SK-N-SH (cell line): ENCODE data around the gene RTL3. TPM values are rescaled to one million over a fixed set of nuclear protein-coding genes. Genes with fewer than 3 reads are reported as not detected.

Experiments used
- CTCF ChIA-PET: fragments of 300-600, 350-600 bp; formaldehyde crosslinking; extraction: SDS; loops from one replicate; lab custom pipeline; 2021; lab: Yijun Ruan, JAX
- POLR2A ChIA-PET: fragments of 350-600 bp; sonication (Branson Sonifier 250); formaldehyde crosslinking; extraction: SDS; loops from one replicate; lab custom pipeline; 2020; ENCODE audit warnings: antibody characterized with exemption, inconsistent platforms; lab: Yijun Ruan, JAX
- DNase-seq: peaks from one replicate; pipeline ENCODE4 v3.0.0; 2012
- H2AFZ ChIP-seq: fragments of 200-600 bp; sonication (generic); 2 replicates; pipeline ENCODE4 v1.8.1; 2016; ENCODE audit warnings: antibody characterized with exemption, mild to moderate bottlenecking, low read depth
- H3F3A ChIP-seq: fragments of 200-600 bp; sonication (generic); replicated peaks from 2 replicates; pipeline ENCODE3; 2016; ENCODE audit warnings: antibody characterized with exemption, mild to moderate bottlenecking; ENCODE audit not compliant: insufficient read depth
- H3K27ac ChIP-seq, 2 experiments: fragments of 200-500 bp in 1 of 2; fragments of 200-600 bp in 1 of 2; sonication (Bioruptor generic) in 1 of 2; sonication (generic), shearing (Covaris generic) in 1 of 2; 2 replicates each; pipeline versions ENCODE4 v1.5.1 to v1.6.1; 2014 to 2016; ENCODE audit warnings: low read depth in 2 of 2, inconsistent platforms in 1 of 2, low read length in 1 of 2, mild to moderate bottlenecking in 1 of 2, mixed read lengths in 1 of 2
- H3K27me3 ChIP-seq: fragments of 200-600 bp; sonication (generic), shearing (Covaris generic); 2 replicates; pipeline ENCODE4 v1.6.1; 2016; ENCODE audit warnings: mixed run types; ENCODE audit not compliant: insufficient read depth
- H3K36me3 ChIP-seq, 2 experiments: fragments of 200-500 bp in 1 of 2; fragments of 200-600 bp in 1 of 2; sonication (Bioruptor generic) in 1 of 2; sonication (generic) in 1 of 2; replicated peaks in 1 of 2; 2 replicates each; pipeline versions ENCODE3 to v1.5.1; 2014 to 2016; ENCODE audit warnings: low read length in 1 of 2, mild to moderate bottlenecking in 1 of 2; ENCODE audit not compliant: insufficient read depth in 2 of 2, control insufficient read depth in 1 of 2
- H3K4me1 ChIP-seq, 2 experiments: fragments of 200-500 bp in 1 of 2; fragments of 200-600 bp in 1 of 2; sonication (Bioruptor generic) in 1 of 2; sonication (generic), shearing (Covaris generic) in 1 of 2; 2 replicates each; pipeline versions ENCODE4 v1.5.1 to v1.6.1; 2014 to 2016; ENCODE audit warnings: low read depth in 1 of 2, low read length in 1 of 2, mixed run types in 1 of 2; ENCODE audit not compliant: insufficient read depth in 2 of 2, control insufficient read depth in 1 of 2
- H3K4me2 ChIP-seq: fragments of 200-600 bp; sonication (generic), shearing (Covaris generic); 2 replicates; pipeline ENCODE4 v1.6.1; 2017; ENCODE audit warnings: mixed run types
- H3K4me3 ChIP-seq, 2 experiments: fragments of 200-500 bp in 1 of 2; fragments of 200-600 bp in 1 of 2; sonication (Bioruptor generic) in 1 of 2; sonication (generic), shearing (Covaris generic) in 1 of 2; 2 replicates each; pipeline versions ENCODE4 v1.5.1 to v1.8.1; 2014 to 2016; ENCODE audit warnings: low read depth in 2 of 2, inconsistent platforms in 1 of 2, low read length in 1 of 2, mild to moderate bottlenecking in 1 of 2, mixed read lengths in 1 of 2, moderate library complexity in 1 of 2
- H3K79me2 ChIP-seq: fragments of 200-600 bp; sonication (generic); 2 replicates; pipeline ENCODE4 v1.8.1; 2017; ENCODE audit warnings: mild to moderate bottlenecking; ENCODE audit not compliant: insufficient read depth
- H3K9ac ChIP-seq: fragments of 200-600 bp; sonication (generic); 2 replicates; pipeline ENCODE4 v1.6.1; 2017; ENCODE audit warnings: mixed run types
- H3K9me2 ChIP-seq: fragments of 200-600 bp; sonication (generic); 2 replicates; pipeline ENCODE4 v1.6.1; 2017; ENCODE audit warnings: mixed run types
- H3K9me3 ChIP-seq: fragments of 200-600 bp; sonication (generic); 2 replicates; pipeline ENCODE4 v1.6.1; 2017; ENCODE audit warnings: mixed run types, mild to moderate bottlenecking, moderate library complexity
- H4K20me1 ChIP-seq: fragments of 200-600 bp; sonication (generic); 2 replicates; pipeline ENCODE4 v1.6.1; 2017; ENCODE audit warnings: mild to moderate bottlenecking, mixed run types; ENCODE audit not compliant: insufficient read depth
- CHD2 ChIP-seq: fragments of 150-350 bp; IDR thresholded peaks from 2 replicates; pipeline ENCODE4 v1.6.1; 2018; ENCODE audit warnings: low read length; ENCODE audit not compliant: partially characterized antibody
- ELF1 ChIP-seq: IDR thresholded peaks from 2 replicates; pipeline ENCODE4 v1.4.0; 2012
- EZH2phosphoT487 ChIP-seq: fragments of 200-600 bp; sonication (generic); IDR thresholded peaks from 2 replicates; pipeline ENCODE4 v1.6.1; 2017; ENCODE audit warnings: low read depth, mixed run types, mild to moderate bottlenecking, antibody characterized with exemption, moderate library complexity, borderline replicate concordance
- FOSL2 ChIP-seq: IDR thresholded peaks from 2 replicates; pipeline ENCODE4 v1.4.0; 2012; ENCODE audit warnings: low read depth, mild to moderate bottlenecking, moderate library complexity, borderline replicate concordance
- FOXJ3 ChIP-seq: sonication (generic); formaldehyde crosslinking; IDR thresholded peaks from 2 replicates; pipeline ENCODE4 v1.5.1; 2020; ENCODE audit warnings: mild to moderate bottlenecking, missing genetic modification reagents
- FOXM1 ChIP-seq: IDR thresholded peaks from 2 replicates; pipeline ENCODE4 v1.4.0; 2012; ENCODE audit warnings: low read depth, mild to moderate bottlenecking
- MEF2A ChIP-seq: IDR thresholded peaks from 2 replicates; pipeline ENCODE4 v1.4.0; 2012; ENCODE audit warnings: low read depth, borderline replicate concordance
- NFIC ChIP-seq: IDR thresholded peaks from 2 replicates; pipeline ENCODE4 v1.4.0; 2012; ENCODE audit warnings: borderline replicate concordance
- NRF1 ChIP-seq: IDR thresholded peaks from 2 replicates; pipeline ENCODE4 v1.6.1; 2012; ENCODE audit warnings: low read depth, mild to moderate bottlenecking, low read length
- POLR2AphosphoS5 ChIP-seq: IDR thresholded peaks from 2 replicates; pipeline ENCODE4 v1.6.1; 2012; ENCODE audit warnings: low read depth, low read length
- RCOR1 ChIP-seq: fragments of 150-350 bp; IDR thresholded peaks from 2 replicates; pipeline ENCODE4 v1.6.1; 2017; ENCODE audit warnings: antibody characterized with exemption, low read length
- RFX5 ChIP-seq: IDR thresholded peaks from 2 replicates; pipeline ENCODE4 v1.6.1; 2012; ENCODE audit warnings: mild to moderate bottlenecking, improper control_type of control experiment, low read length
- RXRA ChIP-seq: IDR thresholded peaks from 2 replicates; pipeline ENCODE4 v1.4.0; 2012; ENCODE audit warnings: low read depth, mild to moderate bottlenecking, borderline replicate concordance
- SMC3 ChIP-seq: IDR thresholded peaks from 2 replicates; pipeline ENCODE4 v1.6.1; 2012; ENCODE audit warnings: low read depth, low read length, improper control_type of control experiment
- TAF1 ChIP-seq: IDR thresholded peaks from 2 replicates; pipeline ENCODE4 v1.6.1; 2012; ENCODE audit warnings: low read depth, mild to moderate bottlenecking, low read length, moderate library complexity, borderline replicate concordance
- YY1 ChIP-seq: IDR thresholded peaks from 2 replicates; pipeline ENCODE4 v1.4.0; 2012; ENCODE audit warnings: low read depth, mild to moderate bottlenecking
- WGBS: methylation state at CpG from one replicate; pipeline ENCODE4 v1.1.6; 2017; ENCODE audit warnings: low lambda C conversion rate; 5-methylcytosine and 5-hydroxymethylcytosine counted together
- polyA plus RNA-seq, 3 experiments: library from polyadenylated mRNA; depleted of rRNA; stranded (reverse); fragments of >200 nt; gene quantifications; 2 replicates each; pipeline ENCODE4 v1.2.3, GENCODE V29; 2012
- TF ChIP-seq, protein P1 (sequence below): fragments of 150-350 bp; IDR thresholded peaks from 2 replicates; pipeline ENCODE4 v1.6.1; 2017; ENCODE audit warnings: antibody characterized with exemption, low read length, low read depth, borderline replicate concordance
- TF ChIP-seq, protein P2 (sequence below): IDR thresholded peaks from 2 replicates; pipeline ENCODE4 v1.4.0; 2012; ENCODE audit warnings: low read depth, borderline replicate concordance
- TF ChIP-seq, protein P3 (sequence below): fragments of 150-350 bp; IDR thresholded peaks from 2 replicates; pipeline ENCODE4 v1.6.1; 2016; ENCODE audit warnings: mild to moderate bottlenecking, low read depth, low read length

Gene RTL3
- polyA plus RNA-seq, 1 of the 3 experiments (the other 2 are of a cell fraction): 0.64 TPM

DNA sequence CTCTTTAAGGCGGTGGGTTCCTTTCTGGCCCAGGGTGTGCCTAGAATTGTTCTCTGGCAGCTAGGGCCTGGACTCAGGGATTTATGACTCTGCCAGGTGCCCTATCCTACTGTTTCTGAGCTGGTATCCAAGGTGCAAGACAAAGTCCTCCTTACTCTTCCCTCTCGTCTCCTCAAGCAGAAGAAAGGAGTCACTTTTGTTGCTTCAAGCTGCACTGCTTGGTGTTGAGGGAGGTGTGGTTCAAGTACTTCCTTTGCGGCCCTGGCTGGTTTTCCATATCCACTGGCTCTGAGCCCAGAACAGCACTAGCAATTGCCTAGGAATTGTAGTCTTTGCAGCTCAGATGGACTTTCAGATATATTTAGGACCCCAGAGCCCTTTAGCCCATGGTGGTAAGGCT, 39.3 kb downstream of the RTL3 start:
- CTCF ChIA-PET: no interaction called here
- no peaks in the 10 kb centered on the region for H3K27me3 ChIP-seq
- H3K4me3 ChIP-seq: no peak overlapping the region
- H3K9me2 ChIP-seq: no peaks in the 10 kb centered on the region
- no peaks in the 10 kb centered on the region for H3K9me3 ChIP-seq
- POLR2A ChIA-PET: no interaction called here
- WGBS: 26% methylated on average over 3 of the region's 3 CpGs
- no peak overlapping the region for H3K27ac ChIP-seq
- H3K4me1 ChIP-seq: no peaks in the 10 kb centered on the region
- DNase-seq: no peak
- no peaks in the 10 kb centered on the region for H3F3A ChIP-seq
- no peaks in the 10 kb centered on the region for H4K20me1 ChIP-seq
- H3K4me2 ChIP-seq: no peak overlapping the region
- no peaks in the 10 kb centered on the region for H3K36me3 ChIP-seq
- H3K9ac ChIP-seq: no peak overlapping the region
- no peak overlapping the region for H2AFZ ChIP-seq
- no peak for TF ChIP-seq SMC3
- no peak for TF ChIP-seq FOXM1
- TF ChIP-seq MEF2A: no peak
- TF ChIP-seq ELF1: no peak
- no peak for TF ChIP-seq RCOR1
- H3K79me2 ChIP-seq: no peaks in the 10 kb centered on the region

DNA sequence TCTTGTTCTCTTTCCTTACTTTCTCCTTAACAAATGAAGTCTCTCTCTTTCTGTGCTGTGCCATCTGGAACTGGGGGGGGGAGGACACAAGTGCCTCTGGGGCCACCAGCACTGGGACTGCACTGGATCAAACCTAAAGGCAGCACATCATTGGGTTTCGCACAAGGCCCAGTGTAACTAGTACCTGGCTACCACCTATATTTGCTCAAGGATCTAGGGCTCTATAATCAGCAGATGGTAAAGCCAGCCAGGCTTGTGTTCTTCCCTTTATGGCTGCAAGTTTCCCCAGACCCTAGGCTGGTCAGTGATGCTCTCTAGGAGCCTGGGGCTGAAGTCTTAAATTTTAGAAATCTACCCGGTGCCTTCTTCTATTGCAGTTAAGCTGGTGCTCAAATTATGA, 40.1 kb downstream of the RTL3 start:
- no peak overlapping the region for H3K27ac ChIP-seq
- H3K79me2 ChIP-seq: no peaks in the 10 kb centered on the region
- TF ChIP-seq FOXM1 (no peak), POLR2AphosphoS5 (no peak), TAF1 (no peak), CHD2 (no peak), YY1 (no peak), NFIC (no peak), NRF1 (no peak)
- TF ChIP-seq, protein P1, sequence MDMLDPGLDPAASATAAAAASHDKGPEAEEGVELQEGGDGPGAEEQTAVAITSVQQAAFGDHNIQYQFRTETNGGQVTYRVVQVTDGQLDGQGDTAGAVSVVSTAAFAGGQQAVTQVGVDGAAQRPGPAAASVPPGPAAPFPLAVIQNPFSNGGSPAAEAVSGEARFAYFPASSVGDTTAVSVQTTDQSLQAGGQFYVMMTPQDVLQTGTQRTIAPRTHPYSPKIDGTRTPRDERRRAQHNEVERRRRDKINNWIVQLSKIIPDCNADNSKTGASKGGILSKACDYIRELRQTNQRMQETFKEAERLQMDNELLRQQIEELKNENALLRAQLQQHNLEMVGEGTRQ: no peak
- TF ChIP-seq, all 33 proteins: peak for 0
- CTCF ChIA-PET: no interaction called here
- WGBS: 32% methylated on average over 2 of the region's 2 CpGs
- Histone ChIP-seq H3K9ac (no peak overlapping the region), H3K36me3 (no peaks in the 10 kb centered on the region), H3F3A (no peaks in the 10 kb centered on the region), H4K20me1 (no peaks in the 10 kb centered on the region), H3K4me1 (no peaks in the 10 kb centered on the region), H3K9me2 (no peaks in the 10 kb centered on the region), H3K27me3 (no peaks in the 10 kb centered on the region), H3K9me3 (no peaks in the 10 kb centered on the region), H3K4me2 (no peak overlapping the region), H2AFZ (no peak overlapping the region), H3K4me3 (no peak overlapping the region)
- POLR2A ChIA-PET: no interaction called here
- no peak for DNase-seq

DNA sequence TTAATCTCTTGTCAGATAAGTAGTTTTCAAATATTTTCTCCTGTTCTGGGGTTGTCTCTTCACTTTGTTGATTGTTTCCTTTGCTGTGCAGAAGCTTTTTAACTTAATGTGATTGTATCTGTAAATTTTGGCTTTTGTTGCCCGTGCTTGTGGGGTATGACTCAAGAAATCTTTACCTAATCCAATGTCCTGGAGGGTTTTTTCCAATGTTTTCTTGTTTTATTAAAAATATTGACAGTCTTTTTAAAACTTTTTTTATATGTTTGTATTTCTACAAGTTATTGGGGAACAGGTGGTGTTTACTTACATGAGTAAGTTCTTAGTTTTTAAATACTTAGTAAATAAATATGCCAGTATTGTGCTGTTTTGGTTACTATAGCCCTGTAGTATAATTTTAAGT, 44.9 kb downstream of the RTL3 start:
- H3K9me3 ChIP-seq: no peaks in the 10 kb centered on the region
- H3K4me3 ChIP-seq: no peak overlapping the region
- no peak overlapping the region for H2AFZ ChIP-seq
- no peak overlapping the region for H3K27ac ChIP-seq
- no peaks in the 10 kb centered on the region for H3F3A ChIP-seq
- no peak overlapping the region for H3K4me2 ChIP-seq
- H3K9me2 ChIP-seq: no peaks in the 10 kb centered on the region
- no peaks in the 10 kb centered on the region for H3K4me1 ChIP-seq
- no peaks in the 10 kb centered on the region for H3K36me3 ChIP-seq
- no peaks in the 10 kb centered on the region for H4K20me1 ChIP-seq
- no peaks in the 10 kb centered on the region for H3K27me3 ChIP-seq
- POLR2A ChIA-PET: no interaction called here
- DNase-seq: no peak
- 0% methylated on average over 1 of the region's 1 CpG for WGBS
- H3K79me2 ChIP-seq: no peaks in the 10 kb centered on the region
- CTCF ChIA-PET: no interaction called here
- H3K9ac ChIP-seq: no peak overlapping the region
- TF ChIP-seq RXRA (no peak), NFIC (no peak), EZH2phosphoT487 (no peak), RFX5 (no peak), YY1 (no peak), ELF1 (no peak), FOXJ3 (CRISPR knock-in tag) (no peak), SMC3 (no peak), FOSL2 (no peak)
- TF ChIP-seq, protein P2, sequence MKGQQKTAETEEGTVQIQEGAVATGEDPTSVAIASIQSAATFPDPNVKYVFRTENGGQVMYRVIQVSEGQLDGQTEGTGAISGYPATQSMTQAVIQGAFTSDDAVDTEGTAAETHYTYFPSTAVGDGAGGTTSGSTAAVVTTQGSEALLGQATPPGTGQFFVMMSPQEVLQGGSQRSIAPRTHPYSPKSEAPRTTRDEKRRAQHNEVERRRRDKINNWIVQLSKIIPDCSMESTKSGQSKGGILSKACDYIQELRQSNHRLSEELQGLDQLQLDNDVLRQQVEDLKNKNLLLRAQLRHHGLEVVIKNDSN: no peak
- TF ChIP-seq, protein P3, sequence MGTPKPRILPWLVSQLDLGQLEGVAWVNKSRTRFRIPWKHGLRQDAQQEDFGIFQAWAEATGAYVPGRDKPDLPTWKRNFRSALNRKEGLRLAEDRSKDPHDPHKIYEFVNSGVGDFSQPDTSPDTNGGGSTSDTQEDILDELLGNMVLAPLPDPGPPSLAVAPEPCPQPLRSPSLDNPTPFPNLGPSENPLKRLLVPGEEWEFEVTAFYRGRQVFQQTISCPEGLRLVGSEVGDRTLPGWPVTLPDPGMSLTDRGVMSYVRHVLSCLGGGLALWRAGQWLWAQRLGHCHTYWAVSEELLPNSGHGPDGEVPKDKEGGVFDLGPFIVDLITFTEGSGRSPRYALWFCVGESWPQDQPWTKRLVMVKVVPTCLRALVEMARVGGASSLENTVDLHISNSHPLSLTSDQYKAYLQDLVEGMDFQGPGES: no peak
